ENCODE measurements around the gene WNK2.

The WNK2 gene

GRCh38 chr9:93161786-93162562, 22.0 kb upstream of the WNK2 start:
- DNase-seq (ENCODE audit: low read depth) = no peak

GRCh38 chr9:93164085-93164484, 19.9 kb upstream of the WNK2 start:
- DNase-seq (ENCODE audit: low read depth) = no peak

- no peak for DNase-seq (ENCODE audit: low read depth)
Observed at GRCh38 chr9:93166699-93167098, 17.2 kb upstream of the WNK2 start.

- no peak for DNase-seq (ENCODE audit: low read depth)
Observed at GRCh38 chr9:93167185-93167584, 16.8 kb upstream of the WNK2 start.

- no peak for DNase-seq (ENCODE audit: low read depth)
Observed at GRCh38 chr9:93167838-93168237, 16.1 kb upstream of the WNK2 start.

GRCh38 chr9:93168581-93168980, 15.4 kb upstream of the WNK2 start:
- DNase-seq (ENCODE audit: low read depth) = no peak

- no peak for DNase-seq (ENCODE audit: low read depth)
Observed at GRCh38 chr9:93169444-93169843, 14.5 kb upstream of the WNK2 start.

- no peak for DNase-seq (ENCODE audit: low read depth)
Observed at GRCh38 chr9:93170571-93170970, 13.4 kb upstream of the WNK2 start.

- DNase-seq (ENCODE audit: low read depth) = no peak
Observed at GRCh38 chr9:93171261-93171990, 12.5 kb upstream of the WNK2 start.

GRCh38 chr9:93172666-93173364, 11.1 kb upstream of the WNK2 start:
- DNase-seq (ENCODE audit: low read depth) = no peak

- DNase-seq (ENCODE audit: low read depth) = no peak
Observed at GRCh38 chr9:93173365-93174051, 10.4 kb upstream of the WNK2 start.

GRCh38 chr9:93174976-93175375, 9.0 kb upstream of the WNK2 start:
- DNase-seq (ENCODE audit: low read depth) = no peak

- no peak for DNase-seq (ENCODE audit: low read depth)
Observed at GRCh38 chr9:93177676-93178075, 6.3 kb upstream of the WNK2 start.

GRCh38 chr9:93178851-93179786, 4.8 kb upstream of the WNK2 start:
- no peak for DNase-seq (ENCODE audit: low read depth)

- DNase-seq (ENCODE audit: low read depth) = no peak
Observed at GRCh38 chr9:93180938-93181337, 3.0 kb upstream of the WNK2 start.

GRCh38 chr9:93181672-93182435, 2.1 kb upstream of the WNK2 start:
- no peak for DNase-seq (ENCODE audit: low read depth)

GRCh38 chr9:93182572-93182971, 1.4 kb upstream of the WNK2 start:
- no peak for DNase-seq (ENCODE audit: low read depth)

GRCh38 chr9:93183131-93183662, 742 bp upstream of the WNK2 start:
- DNase-seq (ENCODE audit: low read depth) = no peak

- DNase-seq (ENCODE audit: low read depth) = no peak
Observed at GRCh38 chr9:93184432-93185265, 710 bp downstream of the WNK2 start.

Data from T follicular helper cell (primary cell).